GM23338 (cell line): ENCODE data around the gene VRK3. TPM values are rescaled to one million over a fixed set of nuclear protein-coding genes. Genes with fewer than 3 reads are reported as not detected.

ENCODE experiments used
- ATAC-seq: fragments of 200-7000 bp; cut with Tn5 transposase; 3 replicates; pipeline ENCODE4 v1.9.1; 2020
- DNase-seq: peaks from one replicate; pipeline ENCODE4 v3.0.0-alpha.2; 2015; ENCODE audit warnings: low spot score
- H2AFZ ChIP-seq: fragments of 200-600 bp; sonication (generic); 2 replicates; pipeline ENCODE4 v1.8.0; 2016; ENCODE audit warnings: antibody characterized with exemption, mild to moderate bottlenecking, moderate library complexity
- H3F3A ChIP-seq: fragments of 200-600 bp; sonication (generic); replicated peaks from 2 replicates; pipeline ENCODE4 v1.8.0; 2017; ENCODE audit warnings: antibody characterized with exemption, mixed run types, low read depth
- H3K27ac ChIP-seq: fragments of 200-600 bp; sonication (generic); 2 replicates; pipeline ENCODE4 v1.6.1; 2016; ENCODE audit warnings: low read depth
- H3K27me3 ChIP-seq: fragments of 200-600 bp; sonication (generic); 2 replicates; pipeline ENCODE4 v1.8.0; 2016; ENCODE audit warnings: mild to moderate bottlenecking, mixed run types, moderate library complexity; ENCODE audit not compliant: insufficient read depth
- H3K36me3 ChIP-seq: fragments of 200-600 bp; sonication (generic); 2 replicates; pipeline ENCODE4 v1.8.0; 2016; ENCODE audit warnings: mild to moderate bottlenecking; ENCODE audit not compliant: insufficient read depth
- H3K4me1 ChIP-seq: fragments of 200-600 bp; sonication (generic); 2 replicates; pipeline ENCODE4 v1.8.0; 2016; ENCODE audit warnings: mild to moderate bottlenecking, moderate library complexity; ENCODE audit not compliant: insufficient read depth
- H3K4me2 ChIP-seq: fragments of 200-600 bp; sonication (generic); 2 replicates; pipeline ENCODE4 v1.7.1; 2017; ENCODE audit warnings: mixed run types
- H3K4me3 ChIP-seq: fragments of 200-600 bp; sonication (generic); 2 replicates; pipeline ENCODE4 v1.6.1; 2016; ENCODE audit warnings: mixed run types
- H3K79me2 ChIP-seq: fragments of 200-600 bp; sonication (generic); replicated peaks from 2 replicates; pipeline ENCODE4 v1.8.0; 2017; ENCODE audit warnings: mild to moderate bottlenecking; ENCODE audit not compliant: insufficient read depth
- H3K9me2 ChIP-seq: fragments of 200-600 bp; sonication (generic); 2 replicates; pipeline ENCODE4 v1.8.0; 2017; ENCODE audit not compliant: insufficient read depth
- H4K20me1 ChIP-seq: fragments of 200-600 bp; sonication (generic); replicated peaks from 2 replicates; pipeline ENCODE4 v1.8.0; 2017; ENCODE audit warnings: mild to moderate bottlenecking; ENCODE audit not compliant: insufficient read depth
- H3K27ac Mint-ChIP-seq: 2 replicates; pipeline ENCODE4 v1.8.0; 2020; ENCODE audit warnings: inconsistent platforms, mild to moderate bottlenecking, moderate library complexity, mixed read lengths
- H3K27me3 Mint-ChIP-seq: 3 replicates; pipeline ENCODE4 v1.8.0; 2022; ENCODE audit warnings: low read depth, mild to moderate bottlenecking, moderate library complexity, mixed read lengths, inconsistent platforms; ENCODE audit not compliant: insufficient read depth, poor library complexity
- H3K36me3 Mint-ChIP-seq: 3 replicates; pipeline ENCODE4 v1.8.0; 2021; ENCODE audit warnings: low read depth, mild to moderate bottlenecking, inconsistent platforms, moderate library complexity, mixed read lengths
- H3K4me1 Mint-ChIP-seq: 3 replicates; pipeline ENCODE4 v1.8.0; 2020; ENCODE audit warnings: mild to moderate bottlenecking, inconsistent platforms, mixed read lengths
- H3K4me3 Mint-ChIP-seq: 3 replicates; pipeline ENCODE4 v1.8.0; 2021; ENCODE audit warnings: moderate library complexity, mild to moderate bottlenecking, inconsistent platforms, mixed read lengths
- H3K9me3 Mint-ChIP-seq: 3 replicates; pipeline ENCODE4 v1.8.0; 2020; ENCODE audit warnings: moderate library complexity, mild to moderate bottlenecking, inconsistent platforms, mixed read lengths
- CREB1 ChIP-seq: fragments of 250-450 bp; sonication (Bioruptor Pico); IDR thresholded peaks from 2 replicates; pipeline ENCODE4 v1.5.0; 2020; ENCODE audit warnings: low read depth, mild to moderate bottlenecking, moderate library complexity
- CTCF ChIP-seq, 2 experiments: fragments of 200-600 bp in 1 of 2; sonication (generic) in 1 of 2; conservative IDR thresholded peaks; 2 replicates each; pipeline versions ENCODE4 v1.5.1 to v1.6.1; 2016 to 2017; ENCODE audit warnings: antibody characterized with exemption in 2 of 2, low read depth in 2 of 2, mild to moderate bottlenecking in 2 of 2, moderate library complexity in 1 of 2
- ETS1 ChIP-seq: IDR thresholded peaks from 2 replicates; pipeline ENCODE4 v1.6.1; 2016; ENCODE audit warnings: antibody characterized with exemption
- EZH2 ChIP-seq: fragments of 200-600 bp; sonication (generic); IDR thresholded peaks from one replicate; pipeline ENCODE4 v1.8.0; 2017; ENCODE audit warnings: antibody characterized with exemption, mild to moderate bottlenecking, low read depth; ENCODE audit not compliant: unreplicated experiment
- EZH2phosphoT487 ChIP-seq: fragments of 200-600 bp; sonication (generic); IDR thresholded peaks from one replicate; pipeline ENCODE4 v1.8.1; 2018; ENCODE audit warnings: antibody characterized with exemption; ENCODE audit not compliant: unreplicated experiment
- JUNB ChIP-seq: IDR thresholded peaks from one replicate; pipeline ENCODE4 v1.6.1; 2016; ENCODE audit warnings: antibody characterized with exemption; ENCODE audit not compliant: unreplicated experiment
- REST ChIP-seq: IDR thresholded peaks from one replicate; pipeline ENCODE4 v1.6.1; 2018; ENCODE audit warnings: antibody characterized with exemption; ENCODE audit not compliant: unreplicated experiment
- ZNF114 ChIP-seq: fragments of 250-450 bp; sonication (Bioruptor Pico); IDR thresholded peaks from 2 replicates; pipeline ENCODE4 v1.5.0; 2020; ENCODE audit warnings: mild to moderate bottlenecking, moderate library complexity
- polyA plus RNA-seq: library from polyadenylated mRNA; unstranded; fragments of >200 nt; fragmentation: Nextera tagmentation; extraction: Ambion mirVana; gene quantifications from 2 replicates; pipeline ENCODE4 v1.2.1, GENCODE V29; 2016
- total RNA-seq: library from RNA; depleted of rRNA; stranded (reverse); fragments of >200 nt; shearing (Covaris generic); gene quantifications from 2 replicates; pipeline ENCODE4 v1.2.3, GENCODE V29; 2014

The VRK3 gene
- total and polyA plus RNA-seq, 2 experiments from 2014 or later = 17.4 to 29.1 TPM

- TF ChIP-seq JUNB = no peak
- TF ChIP-seq CTCF (conservative IDR thresholded peaks at IDR 0.05; ENCODE audit: low read depth in 2 of 2) = peak; percentile 73 to 87
- Histone ChIP-seq H3K4me3 (no peak overlapping the region), H3K27ac (no peak overlapping the region), H3K79me2 (no peaks in the 10 kb centered on the region), H4K20me1 (peaks cover 8% of the 10 kb centered on the region; the same call in 1 of the 2 replicates), H3K9me2 (no peaks in the 10 kb centered on the region), H3F3A (no peaks in the 10 kb centered on the region), H3K4me2 (no peak overlapping the region), H3K36me3 (no peaks in the 10 kb centered on the region), H3K27me3 (no peaks in the 10 kb centered on the region), H2AFZ (no peak overlapping the region), H3K4me1 (no peaks in the 10 kb centered on the region)
- peak; percentile 98 for ATAC-seq
- peaks cover 9% of the 10 kb centered on the region for H3K36me3 Mint-ChIP-seq
- DNase-seq = peak; percentile 90
- H3K9me3 Mint-ChIP-seq = peaks cover 2% of the 10 kb centered on the region; the same call in 2 of the 3 replicates
- H3K4me3 Mint-ChIP-seq = no peak overlapping the region
- H3K27me3 Mint-ChIP-seq = peaks cover 6% of the 10 kb centered on the region
- no peak overlapping the region for H3K27ac Mint-ChIP-seq
- H3K4me1 Mint-ChIP-seq = no peaks in the 10 kb centered on the region
Observed at GRCh38 chr19:50008532-50008931, 16.6 kb downstream of the VRK3 start.

- no peak overlapping the region for H3K27ac Mint-ChIP-seq
- H3K4me1 Mint-ChIP-seq = no peaks in the 10 kb centered on the region
- H3K36me3 ChIP-seq = no peaks in the 10 kb centered on the region
- no peaks in the 10 kb centered on the region for H3F3A ChIP-seq
- peaks cover 2% of the 10 kb centered on the region; the same call in 2 of the 3 replicates for H3K9me3 Mint-ChIP-seq
- no peaks in the 10 kb centered on the region for H3K4me1 ChIP-seq
- no peaks in the 10 kb centered on the region for H3K9me2 ChIP-seq
- H3K27me3 Mint-ChIP-seq = peaks cover 6% of the 10 kb centered on the region
- no peak overlapping the region for H3K4me2 ChIP-seq
- ATAC-seq (no peak), DNase-seq (no peak)
- H4K20me1 ChIP-seq = peaks cover 8% of the 10 kb centered on the region; the same call in 1 of the 2 replicates
- no peak overlapping the region for H2AFZ ChIP-seq
- H3K36me3 Mint-ChIP-seq = peaks cover 5% of the 10 kb centered on the region
- no peak overlapping the region for H3K4me3 ChIP-seq
- no peaks in the 10 kb centered on the region for H3K27me3 ChIP-seq
- no peak overlapping the region for H3K27ac ChIP-seq
- H3K4me3 Mint-ChIP-seq = no peak overlapping the region; the same call in 2 of the 3 replicates
- H3K79me2 ChIP-seq = no peaks in the 10 kb centered on the region
- TF ChIP-seq REST = no peak
- TF ChIP-seq EZH2phosphoT487 = no peak
- no peak for TF ChIP-seq CREB1 (CRISPR knock-in tag)
- TF ChIP-seq EZH2 = no peak
- no peak for TF ChIP-seq ETS1
- no peak for TF ChIP-seq ZNF114
- no peak for TF ChIP-seq JUNB
Observed at GRCh38 chr19:50007947-50008346, 17.2 kb downstream of the VRK3 start.
